ENCODE measurements around the gene ZNF770.

Gene ZNF770, protein sequence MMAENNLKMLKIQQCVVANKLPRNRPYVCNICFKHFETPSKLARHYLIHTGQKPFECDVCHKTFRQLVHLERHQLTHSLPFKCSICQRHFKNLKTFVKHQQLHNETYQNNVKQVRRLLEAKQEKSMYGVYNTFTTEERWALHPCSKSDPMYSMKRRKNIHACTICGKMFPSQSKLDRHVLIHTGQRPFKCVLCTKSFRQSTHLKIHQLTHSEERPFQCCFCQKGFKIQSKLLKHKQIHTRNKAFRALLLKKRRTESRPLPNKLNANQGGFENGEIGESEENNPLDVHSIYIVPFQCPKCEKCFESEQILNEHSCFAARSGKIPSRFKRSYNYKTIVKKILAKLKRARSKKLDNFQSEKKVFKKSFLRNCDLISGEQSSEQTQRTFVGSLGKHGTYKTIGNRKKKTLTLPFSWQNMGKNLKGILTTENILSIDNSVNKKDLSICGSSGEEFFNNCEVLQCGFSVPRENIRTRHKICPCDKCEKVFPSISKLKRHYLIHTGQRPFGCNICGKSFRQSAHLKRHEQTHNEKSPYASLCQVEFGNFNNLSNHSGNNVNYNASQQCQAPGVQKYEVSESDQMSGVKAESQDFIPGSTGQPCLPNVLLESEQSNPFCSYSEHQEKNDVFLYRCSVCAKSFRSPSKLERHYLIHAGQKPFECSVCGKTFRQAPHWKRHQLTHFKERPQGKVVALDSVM

DNA sequence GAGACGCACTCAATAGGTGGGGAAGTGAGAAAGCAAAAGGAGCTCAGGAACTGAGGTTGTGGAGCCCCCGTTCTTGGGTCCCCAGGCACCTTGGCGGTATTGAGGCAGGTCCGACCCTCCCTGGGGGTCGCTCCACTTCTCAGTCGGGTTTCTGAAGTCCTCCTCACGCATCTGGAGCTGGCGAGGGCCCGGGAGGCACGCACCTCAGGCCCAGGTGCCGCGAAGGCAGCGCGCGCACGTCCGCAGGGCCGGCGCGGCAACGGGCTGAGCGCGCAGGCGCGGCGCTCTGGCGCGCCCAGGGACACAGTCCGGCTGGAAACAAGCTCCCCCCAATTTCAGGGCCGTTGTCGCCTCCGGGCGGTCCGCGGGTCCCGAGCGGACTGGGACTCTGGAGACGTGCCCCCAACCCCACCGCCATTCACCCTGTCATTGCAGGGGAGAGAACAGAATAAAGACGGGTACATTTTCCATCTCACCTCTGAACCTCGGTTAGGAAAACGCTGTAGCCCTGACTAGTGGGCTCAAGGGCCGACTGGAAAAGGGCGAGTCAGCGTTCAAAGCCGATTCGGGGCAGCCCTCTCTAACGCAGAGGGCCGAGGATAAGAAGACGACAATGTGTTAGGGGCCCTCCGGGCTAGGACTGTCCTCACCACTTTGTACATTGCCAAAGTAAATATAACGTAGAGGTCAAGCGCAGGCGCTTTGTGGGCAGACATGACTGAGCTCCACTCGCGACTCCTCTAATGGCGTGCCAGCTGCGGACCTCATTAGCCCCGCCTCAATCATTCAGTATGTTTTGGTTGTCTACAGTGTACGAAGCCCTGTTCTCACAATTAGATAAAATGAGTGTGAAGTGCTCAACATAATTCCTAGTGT is at the start of gene ZNF770:
ZNF770 (minus strand) TSS at position 261 of the 876 bp plus-strand sequence. CDS start 4,853 bp downstream, outside the sequence.
- Histone ChIP-seq H3K4me3 (ENCODE audit: low read depth in 1 of 2, low read length in 2 of 2) (peak within 1 kb of the TSS; percentile 98), H3K27ac (ENCODE audit: low read depth, low read length) (peak within 1 kb of the TSS; percentile 93), H3K27me3 (ENCODE audit: control insufficient read depth in 1 of 2, insufficient read depth in 2 of 2, low read length in 2 of 2) (no peaks in the 10 kb centered on the region), H3K4me1 (ENCODE audit: control insufficient read depth in 1 of 2, insufficient read depth in 2 of 2, low read length in 2 of 2) (peaks cover 22 to 24% of the 10 kb centered on the region in 2 donors), H3K36me3 (ENCODE audit: control insufficient read depth in 1 of 2, insufficient read depth in 2 of 2, low read length in 2 of 2) (peaks cover 0 to 4% of the 10 kb centered on the region in 2 donors), H3K9ac (ENCODE audit: low read depth in 1 of 2, low read length in 2 of 2) (peak within 1 kb of the TSS; percentile 92 to 99), H3K9me3 (ENCODE audit: control insufficient read depth in 1 of 2, low read length in 2 of 2) (no peaks in the 10 kb centered on the region)

DNA sequence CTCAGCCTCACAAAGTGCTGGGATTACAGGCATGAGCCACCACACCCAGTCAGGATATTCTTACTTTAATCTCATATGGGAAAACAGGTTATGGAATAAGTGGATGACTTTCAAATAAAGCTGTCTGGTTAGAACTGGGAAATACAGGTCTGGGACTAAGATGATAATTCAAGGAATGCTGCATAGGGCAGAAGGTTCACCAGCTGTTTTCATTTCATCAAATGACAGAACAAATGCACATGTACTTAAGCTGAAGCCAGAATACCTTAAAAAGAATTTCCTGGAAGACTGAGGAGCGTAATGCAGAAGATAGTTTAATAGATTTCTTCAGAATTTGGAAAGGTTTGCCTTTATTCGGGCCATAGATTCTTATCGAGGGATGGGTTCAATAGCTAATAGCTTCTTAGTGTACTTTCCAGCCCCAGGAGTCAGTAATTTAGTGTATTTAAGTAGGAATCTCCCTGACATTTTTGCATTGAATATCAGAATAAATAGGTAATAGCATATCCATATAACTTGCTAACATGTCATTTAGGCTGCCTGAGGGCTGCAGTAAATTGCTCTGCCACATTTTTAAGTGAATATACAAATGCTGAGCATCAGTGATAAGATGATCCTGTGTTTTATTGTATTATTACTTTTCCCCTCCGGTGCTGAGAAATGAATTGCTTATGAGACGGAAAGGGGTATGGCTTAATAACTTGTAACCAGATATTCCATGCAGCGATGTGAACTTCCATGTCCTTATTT is 40.3 kb upstream of the ZNF770 start:
- Histone ChIP-seq H3K4me3 (ENCODE audit: low read depth in 1 of 2, low read length in 2 of 2) (no peak overlapping the region), H3K27ac (ENCODE audit: low read depth, low read length) (no peak overlapping the region), H3K36me3 (ENCODE audit: control insufficient read depth in 1 of 2, insufficient read depth in 2 of 2, low read length in 2 of 2) (no peaks in the 10 kb centered on the region), H3K4me1 (ENCODE audit: control insufficient read depth in 1 of 2, insufficient read depth in 2 of 2, low read length in 2 of 2) (no peaks in the 10 kb centered on the region), H3K9me3 (ENCODE audit: control insufficient read depth in 1 of 2, low read length in 2 of 2) (no peaks in the 10 kb centered on the region), H3K27me3 (ENCODE audit: control insufficient read depth in 1 of 2, insufficient read depth in 2 of 2, low read length in 2 of 2) (no peaks in the 10 kb centered on the region), H3K9ac (ENCODE audit: low read depth in 1 of 2, low read length in 2 of 2) (no peak overlapping the region)

DNA sequence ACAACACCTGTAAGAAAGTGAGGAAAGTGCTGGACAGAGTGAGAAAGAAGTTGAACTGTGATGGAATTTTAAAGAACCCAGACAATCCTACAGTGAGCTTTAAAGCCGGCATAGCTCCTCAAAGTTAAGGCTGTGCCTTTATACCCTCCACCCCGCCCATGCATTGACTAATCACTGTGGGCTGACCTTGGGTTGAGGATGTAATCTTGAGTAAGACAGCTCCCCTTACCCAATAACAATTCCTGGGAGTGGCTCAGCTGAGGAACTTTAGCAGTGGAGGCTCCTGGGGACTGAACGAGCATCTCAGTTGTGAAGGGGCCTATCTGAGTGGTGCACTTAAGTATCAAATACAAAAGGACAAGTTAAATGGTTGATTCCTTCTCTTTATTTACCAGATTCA is 35.7 kb upstream of the ZNF770 start:
- no peaks in the 10 kb centered on the region for H3K36me3 ChIP-seq (ENCODE audit: control insufficient read depth in 1 of 2, insufficient read depth in 2 of 2, low read length in 2 of 2)
- no peaks in the 10 kb centered on the region for H3K4me1 ChIP-seq (ENCODE audit: control insufficient read depth in 1 of 2, insufficient read depth in 2 of 2, low read length in 2 of 2)
- no peaks in the 10 kb centered on the region for H3K9me3 ChIP-seq (ENCODE audit: control insufficient read depth in 1 of 2, low read length in 2 of 2)
- no peak overlapping the region for H3K4me3 ChIP-seq (ENCODE audit: low read depth in 1 of 2, low read length in 2 of 2)
- no peak overlapping the region for H3K27ac ChIP-seq (ENCODE audit: low read depth, low read length)
- no peak overlapping the region for H3K9ac ChIP-seq (ENCODE audit: low read depth in 1 of 2, low read length in 2 of 2)
- H3K27me3 ChIP-seq (ENCODE audit: control insufficient read depth in 1 of 2, insufficient read depth in 2 of 2, low read length in 2 of 2), result no peaks in the 10 kb centered on the region

DNA sequence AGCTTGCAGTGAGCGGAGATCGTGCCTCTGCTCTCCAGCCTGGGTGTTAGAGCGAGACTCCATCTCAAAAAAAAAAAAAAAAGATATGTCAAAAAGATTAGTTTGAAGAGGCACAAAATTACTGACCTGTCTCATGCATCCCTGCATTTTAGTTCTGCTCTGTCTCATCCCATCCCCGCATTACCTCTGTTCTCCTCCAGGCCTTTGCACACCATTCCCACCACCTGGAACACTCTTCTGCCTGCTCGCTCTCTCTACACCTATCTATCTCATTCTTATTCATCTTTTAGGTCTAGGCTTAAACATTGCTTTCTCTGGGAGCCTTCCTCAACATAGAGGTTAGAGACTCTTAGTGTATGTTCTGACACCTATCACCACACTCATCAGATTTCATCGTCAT is 32.9 kb upstream of the ZNF770 start:
- no peaks in the 10 kb centered on the region for H3K27me3 ChIP-seq (ENCODE audit: control insufficient read depth in 1 of 2, insufficient read depth in 2 of 2, low read length in 2 of 2)

DNA sequence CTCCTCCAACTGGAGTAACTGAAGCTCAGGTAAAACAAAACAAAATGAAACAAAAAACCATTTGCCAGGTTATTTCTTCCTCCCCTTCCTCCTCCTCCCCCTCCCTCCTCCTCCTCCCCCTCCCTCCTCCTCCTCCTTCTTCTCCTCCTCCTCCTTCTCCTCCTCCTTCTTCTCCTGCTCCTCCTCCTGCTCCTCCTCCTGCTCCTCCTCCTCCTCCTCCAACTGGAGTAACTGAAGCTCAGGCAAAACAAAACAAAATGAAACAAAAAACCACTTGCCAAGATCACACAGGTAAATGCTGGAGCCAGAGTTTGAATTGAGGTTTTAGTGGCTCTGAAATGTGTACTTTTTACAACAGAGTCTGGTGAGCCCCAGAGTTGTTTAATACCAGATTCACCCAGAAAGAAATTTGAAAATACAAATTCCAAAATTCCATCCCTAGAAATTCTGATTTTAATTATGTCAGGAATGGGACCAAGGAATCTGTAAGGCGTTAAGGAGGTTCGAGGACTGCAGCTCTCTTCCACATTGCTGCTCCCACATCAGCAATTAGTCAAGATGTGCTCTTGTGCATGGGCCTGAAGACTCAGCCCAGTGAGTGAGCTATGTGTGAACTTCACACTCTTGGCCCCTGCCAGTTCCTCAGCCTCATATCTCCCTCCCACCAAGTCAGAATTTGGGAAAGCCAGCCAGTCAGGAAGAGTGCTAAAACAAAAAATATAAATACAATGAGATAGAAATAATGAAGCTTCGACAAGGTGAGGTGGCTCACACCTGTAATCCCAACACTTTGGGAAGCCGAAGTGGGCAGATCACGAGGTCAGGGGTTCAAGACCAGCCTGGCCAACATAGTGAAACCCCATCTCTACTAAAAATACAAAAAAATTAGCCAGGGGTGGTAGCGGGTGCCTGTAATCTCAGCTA is 31.6 kb upstream of the ZNF770 start:
- H3K9ac ChIP-seq (ENCODE audit: low read depth in 1 of 2, low read length in 2 of 2), result no peak overlapping the region
- H3K27ac ChIP-seq (ENCODE audit: low read depth, low read length), result no peak overlapping the region
- no peaks in the 10 kb centered on the region for H3K27me3 ChIP-seq (ENCODE audit: control insufficient read depth in 1 of 2, insufficient read depth in 2 of 2, low read length in 2 of 2)
- no peak overlapping the region for H3K4me3 ChIP-seq (ENCODE audit: low read depth in 1 of 2, low read length in 2 of 2)
- H3K9me3 ChIP-seq (ENCODE audit: control insufficient read depth in 1 of 2, low read length in 2 of 2), result no peaks in the 10 kb centered on the region
- H3K4me1 ChIP-seq (ENCODE audit: control insufficient read depth in 1 of 2, insufficient read depth in 2 of 2, low read length in 2 of 2), result no peaks in the 10 kb centered on the region
- no peaks in the 10 kb centered on the region for H3K36me3 ChIP-seq (ENCODE audit: control insufficient read depth in 1 of 2, insufficient read depth in 2 of 2, low read length in 2 of 2)

More for the DNA sequence above, 32.9 kb upstream of the ZNF770 start:
- no peak overlapping the region for H3K4me3 ChIP-seq (ENCODE audit: low read depth in 1 of 2, low read length in 2 of 2)
- H3K9me3 ChIP-seq (ENCODE audit: control insufficient read depth in 1 of 2, low read length in 2 of 2), result no peaks in the 10 kb centered on the region
- H3K36me3 ChIP-seq (ENCODE audit: control insufficient read depth in 1 of 2, insufficient read depth in 2 of 2, low read length in 2 of 2), result no peaks in the 10 kb centered on the region
- no peak overlapping the region for H3K9ac ChIP-seq (ENCODE audit: low read depth in 1 of 2, low read length in 2 of 2)
- no peaks in the 10 kb centered on the region for H3K4me1 ChIP-seq (ENCODE audit: control insufficient read depth in 1 of 2, insufficient read depth in 2 of 2, low read length in 2 of 2)
- H3K27ac ChIP-seq (ENCODE audit: low read depth, low read length), result no peak overlapping the region

DNA sequence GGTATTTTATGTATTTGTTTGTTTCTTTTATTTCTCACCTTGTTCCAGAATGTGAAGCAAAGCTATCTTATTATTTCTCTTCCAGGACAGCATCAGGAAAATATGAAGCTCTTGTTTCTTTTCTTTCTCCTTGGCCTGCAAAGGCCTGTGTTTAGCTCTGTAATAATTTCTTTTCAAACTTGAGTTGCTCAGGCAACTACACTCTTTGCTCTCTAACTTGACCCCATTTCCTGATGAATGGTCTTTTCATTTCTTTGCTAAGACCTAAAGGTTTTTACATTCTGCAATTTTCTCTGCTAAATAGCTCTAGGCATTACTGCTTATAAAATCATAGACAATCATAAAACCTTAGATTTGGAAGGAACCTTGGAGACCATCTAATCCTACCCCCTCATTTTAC is 26.2 kb upstream of the ZNF770 start:
- Histone ChIP-seq H3K4me1 (ENCODE audit: control insufficient read depth in 1 of 2, insufficient read depth in 2 of 2, low read length in 2 of 2) (no peaks in the 10 kb centered on the region), H3K27ac (ENCODE audit: low read depth, low read length) (no peak overlapping the region), H3K9ac (ENCODE audit: low read depth in 1 of 2, low read length in 2 of 2) (no peak overlapping the region), H3K36me3 (ENCODE audit: control insufficient read depth in 1 of 2, insufficient read depth in 2 of 2, low read length in 2 of 2) (no peaks in the 10 kb centered on the region), H3K4me3 (ENCODE audit: low read depth in 1 of 2, low read length in 2 of 2) (no peak overlapping the region), H3K9me3 (ENCODE audit: control insufficient read depth in 1 of 2, low read length in 2 of 2) (no peaks in the 10 kb centered on the region), H3K27me3 (ENCODE audit: control insufficient read depth in 1 of 2, insufficient read depth in 2 of 2, low read length in 2 of 2) (no peaks in the 10 kb centered on the region)

DNA sequence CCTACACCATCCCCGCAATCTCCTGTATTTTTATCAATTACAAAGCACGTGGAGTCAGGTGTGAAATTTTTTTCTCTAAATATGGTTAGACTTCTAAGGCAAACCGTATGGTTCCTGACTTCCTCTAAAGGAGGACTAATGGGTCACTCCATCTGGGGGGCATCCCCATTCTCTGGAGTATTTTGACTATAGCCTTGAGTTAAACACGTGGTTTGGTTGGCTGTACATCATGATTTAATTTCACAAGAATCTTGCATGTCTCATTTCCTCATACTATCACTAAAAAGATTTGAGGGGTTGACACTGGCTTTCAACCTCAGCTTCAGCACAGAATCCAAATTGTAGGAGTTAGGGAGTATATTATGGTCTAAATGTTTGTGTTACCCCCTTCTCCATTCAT is 25.3 kb upstream of the ZNF770 start:
- no peak overlapping the region for H3K9ac ChIP-seq (ENCODE audit: low read depth in 1 of 2, low read length in 2 of 2)
- no peak overlapping the region for H3K4me3 ChIP-seq (ENCODE audit: low read depth in 1 of 2, low read length in 2 of 2)
- no peak overlapping the region for H3K27ac ChIP-seq (ENCODE audit: low read depth, low read length)
- H3K27me3 ChIP-seq (ENCODE audit: control insufficient read depth in 1 of 2, insufficient read depth in 2 of 2, low read length in 2 of 2), result no peaks in the 10 kb centered on the region
- H3K4me1 ChIP-seq (ENCODE audit: control insufficient read depth in 1 of 2, insufficient read depth in 2 of 2, low read length in 2 of 2), result no peaks in the 10 kb centered on the region
- no peaks in the 10 kb centered on the region for H3K36me3 ChIP-seq (ENCODE audit: control insufficient read depth in 1 of 2, insufficient read depth in 2 of 2, low read length in 2 of 2)
- H3K9me3 ChIP-seq (ENCODE audit: control insufficient read depth in 1 of 2, low read length in 2 of 2), result no peaks in the 10 kb centered on the region

DNA sequence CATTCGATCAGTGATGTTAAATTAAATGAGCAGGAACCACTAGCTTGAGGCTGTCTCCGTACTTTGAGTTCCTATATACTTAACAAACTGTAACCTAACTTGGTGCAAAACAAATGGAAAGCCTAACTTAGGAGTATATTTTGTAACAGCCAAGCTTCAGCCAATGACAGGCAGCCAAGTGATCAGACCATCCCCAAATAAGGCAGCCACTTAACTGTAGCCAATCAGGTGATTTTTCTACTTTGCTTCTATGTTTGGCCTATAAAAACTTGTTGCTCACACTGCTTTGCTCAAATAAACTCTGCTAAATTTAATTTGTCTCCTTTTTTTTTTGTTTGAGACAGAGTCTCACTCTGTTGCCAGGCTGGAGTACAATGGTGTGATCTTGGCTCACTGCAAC is 19.3 kb upstream of the ZNF770 start:
- Histone ChIP-seq H3K9ac (ENCODE audit: low read depth in 1 of 2, low read length in 2 of 2) (no peak overlapping the region), H3K27me3 (ENCODE audit: control insufficient read depth in 1 of 2, insufficient read depth in 2 of 2, low read length in 2 of 2) (no peaks in the 10 kb centered on the region), H3K9me3 (ENCODE audit: control insufficient read depth in 1 of 2, low read length in 2 of 2) (no peaks in the 10 kb centered on the region)

DNA sequence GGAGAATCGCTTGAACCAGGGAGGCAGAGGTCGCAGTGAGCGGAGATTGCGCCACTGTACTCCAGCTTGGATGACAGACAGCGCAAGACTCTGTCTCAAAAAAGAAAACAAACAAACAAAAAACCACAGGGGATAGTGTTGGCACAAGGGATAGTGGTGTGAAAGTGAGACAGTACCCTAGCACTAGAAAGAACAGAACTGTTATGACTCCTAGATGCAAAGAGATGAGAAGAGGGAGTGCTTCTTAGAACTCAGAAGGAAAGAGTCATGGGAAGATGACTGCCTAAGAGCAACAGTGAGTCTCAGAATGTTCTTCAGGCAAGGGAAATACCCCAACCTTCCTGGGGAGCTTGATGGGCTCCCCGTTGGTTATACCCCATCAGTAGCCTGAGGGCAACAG is 17.8 kb upstream of the ZNF770 start:
- Histone ChIP-seq H3K36me3 (ENCODE audit: control insufficient read depth in 1 of 2, insufficient read depth in 2 of 2, low read length in 2 of 2) (no peaks in the 10 kb centered on the region), H3K9ac (ENCODE audit: low read depth in 1 of 2, low read length in 2 of 2) (no peak overlapping the region), H3K27ac (ENCODE audit: low read depth, low read length) (no peak overlapping the region), H3K4me3 (ENCODE audit: low read depth in 1 of 2, low read length in 2 of 2) (no peak overlapping the region), H3K9me3 (ENCODE audit: control insufficient read depth in 1 of 2, low read length in 2 of 2) (no peaks in the 10 kb centered on the region), H3K4me1 (ENCODE audit: control insufficient read depth in 1 of 2, insufficient read depth in 2 of 2, low read length in 2 of 2) (no peaks in the 10 kb centered on the region), H3K27me3 (ENCODE audit: control insufficient read depth in 1 of 2, insufficient read depth in 2 of 2, low read length in 2 of 2) (no peaks in the 10 kb centered on the region)

More for the DNA sequence above, 19.3 kb upstream of the ZNF770 start:
- H3K4me3 ChIP-seq (ENCODE audit: low read depth in 1 of 2, low read length in 2 of 2), result no peak overlapping the region
- H3K4me1 ChIP-seq (ENCODE audit: control insufficient read depth in 1 of 2, insufficient read depth in 2 of 2, low read length in 2 of 2), result no peaks in the 10 kb centered on the region
- no peak overlapping the region for H3K27ac ChIP-seq (ENCODE audit: low read depth, low read length)
- no peaks in the 10 kb centered on the region for H3K36me3 ChIP-seq (ENCODE audit: control insufficient read depth in 1 of 2, insufficient read depth in 2 of 2, low read length in 2 of 2)

Measured in duodenal mucosa (tissue), 2 donors.